OCI-LY3 (cell line): ENCODE measurements around the gene ROPN1.
A peak's percentile ranks its signal among the peaks of the same experiment; 100 is the strongest.

Experiments
- H2AFZ ChIP-seq: fragments of 200-600, 300-600 bp; shearing (Covaris generic); 2 replicates; pipeline ENCODE4 v1.6.0; 2014; ENCODE audit warnings: antibody characterized with exemption, low read depth, low read length
- H3K27ac ChIP-seq: fragments of 200-600, 300-600 bp; sonication (generic); 2 replicates; pipeline ENCODE4 v1.5.1; 2014; ENCODE audit warnings: mild to moderate bottlenecking, low read length, moderate library complexity, mixed read lengths
- H3K27me3 ChIP-seq: fragments of 200-600, 300-600 bp; sonication (generic); 2 replicates; pipeline ENCODE4 v1.6.1; 2014; ENCODE audit warnings: low read depth, low read length, mixed read lengths
- H3K36me3 ChIP-seq: fragments of 200-600, 300-600 bp; sonication (generic); replicated peaks from 2 replicates; pipeline ENCODE3; 2014; ENCODE audit warnings: low read depth, low read length, mixed read lengths
- H3K4me1 ChIP-seq: fragments of 300-600, 200-600 bp; sonication (generic); 2 replicates; pipeline ENCODE4 v1.6.1; 2014; ENCODE audit warnings: low read length, mixed read lengths
- H3K4me2 ChIP-seq: fragments of 200-600, 300-600 bp; sonication (generic); 2 replicates; pipeline ENCODE4 v1.6.1; 2014; ENCODE audit warnings: low read length, mixed read lengths
- H3K4me3 ChIP-seq: fragments of 300-600, 200-600 bp; sonication (generic); 2 replicates; pipeline ENCODE4 v1.5.1; 2014; ENCODE audit warnings: antibody characterized with exemption, mild to moderate bottlenecking, low read length, moderate library complexity
- H3K79me2 ChIP-seq: fragments of 300-600, 200-600 bp; shearing (Covaris generic); 2 replicates; pipeline ENCODE4 v1.6.1; 2014; ENCODE audit warnings: mild to moderate bottlenecking, low read length, mixed read lengths
- H3K9ac ChIP-seq: fragments of 300-600, 200-600 bp; shearing (Covaris generic); 2 replicates; pipeline ENCODE4 v1.6.0; 2014; ENCODE audit warnings: mild to moderate bottlenecking, low read length, moderate library complexity
- H3K9me3 ChIP-seq: fragments of 200-600, 300-600 bp; shearing (Covaris generic); 2 replicates; pipeline ENCODE4 v1.6.1; 2014; ENCODE audit warnings: low read length, mixed read lengths; ENCODE audit not compliant: insufficient read depth
- H4K20me1 ChIP-seq: fragments of 200-600, 300-600 bp; sonication (generic); 2 replicates; pipeline ENCODE4 v1.6.1; 2016; ENCODE audit warnings: low read length, mixed read lengths; ENCODE audit not compliant: insufficient read depth
- CTCF ChIP-seq: fragments of 200-600, 300-600 bp; sonication (generic); IDR thresholded peaks from 2 replicates; pipeline ENCODE4 v1.5.1; 2014; ENCODE audit warnings: antibody characterized with exemption, low read length, low read depth
- EZH2phosphoT487 ChIP-seq: fragments of 200-600 bp; shearing (Covaris generic); IDR thresholded peaks from 2 replicates; pipeline ENCODE4 v1.6.1; 2018; ENCODE audit warnings: antibody characterized with exemption, mixed run types, low read depth

ROPN1 gene

GRCh38 chr3:123960781-123961507 is 31.0 kb downstream of the ROPN1 start, which contains the start of gene CCDC14:
CCDC14 (minus strand) TSS chr3:123961229; CDS start chr3:123961173, 56 bp downstream.
- Histone ChIP-seq H3K4me1 (no peaks in the 10 kb centered on the region), H3K27me3 (peaks cover 8% of the 10 kb centered on the region; the same call in 1 of the 2 replicates), H3K27ac (peak within 1 kb of the TSS; percentile 58), H2AFZ (peak within 1 kb of the TSS; percentile 85), H3K9me3 (no peaks in the 10 kb centered on the region), H4K20me1 (no peaks in the 10 kb centered on the region), H3K4me2 (peak within 1 kb of the TSS; percentile 75), H3K4me3 (peak within 1 kb of the TSS; percentile 87), H3K79me2 (no peaks in the 10 kb centered on the region), H3K9ac (peak within 1 kb of the TSS; percentile 92), H3K36me3 (peaks cover 4% of the 10 kb centered on the region)
- no peak for TF ChIP-seq EZH2phosphoT487
- TF ChIP-seq CTCF: no peak

GRCh38 chr3:123953735-123954134 is 38.2 kb downstream of the ROPN1 start:
- Histone ChIP-seq H3K36me3 (peaks cover 37% of the 10 kb centered on the region), H3K4me3 (no peak overlapping the region)

GRCh38 chr3:123952844-123953520 is 38.9 kb downstream of the ROPN1 start:
- no peaks in the 10 kb centered on the region for H3K9me3 ChIP-seq
- H3K79me2 ChIP-seq: no peaks in the 10 kb centered on the region
- no peak overlapping the region for H3K4me3 ChIP-seq
- H3K4me2 ChIP-seq: no peak overlapping the region
- TF ChIP-seq CTCF (no peak), EZH2phosphoT487 (no peak)
- peaks cover 40% of the 10 kb centered on the region for H3K36me3 ChIP-seq
- H3K27me3 ChIP-seq: no peaks in the 10 kb centered on the region
- H2AFZ ChIP-seq: no peak overlapping the region
- H3K27ac ChIP-seq: no peak overlapping the region
- no peak overlapping the region for H3K9ac ChIP-seq
- H3K4me1 ChIP-seq: no peaks in the 10 kb centered on the region
- H4K20me1 ChIP-seq: no peaks in the 10 kb centered on the region

More at GRCh38 chr3:123953735-123954134, 38.2 kb downstream of the ROPN1 start:
- Histone ChIP-seq H4K20me1 (no peaks in the 10 kb centered on the region), H2AFZ (no peak overlapping the region), H3K9ac (no peak overlapping the region), H3K4me2 (no peak overlapping the region), H3K27me3 (no peaks in the 10 kb centered on the region), H3K9me3 (no peaks in the 10 kb centered on the region), H3K79me2 (no peaks in the 10 kb centered on the region), H3K4me1 (no peaks in the 10 kb centered on the region), H3K27ac (no peak overlapping the region)
- TF ChIP-seq CTCF (no peak), EZH2phosphoT487 (no peak)
